ENCODE data around the gene GPRASP3.

The GPRASP3 gene

DNA sequence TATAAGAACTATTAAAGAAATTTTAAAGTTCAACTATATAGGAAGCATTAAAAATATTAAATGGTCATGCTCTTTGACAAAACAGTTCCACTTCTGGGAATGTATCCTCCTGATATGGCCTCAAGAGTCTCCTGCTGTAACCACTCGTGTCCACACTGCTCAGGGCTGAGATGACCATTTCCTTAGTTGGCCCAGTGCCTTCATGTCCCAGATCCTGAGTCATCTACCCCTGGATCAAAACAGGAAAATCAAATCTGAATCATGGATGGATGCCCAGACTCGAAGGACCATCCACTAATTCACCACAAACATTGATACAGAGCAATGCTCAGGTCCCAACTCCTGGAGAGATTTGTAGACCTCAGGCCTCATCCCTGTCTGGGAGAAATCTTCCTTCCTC lies 44.7 kb downstream of the GPRASP3 start:
- no peak for DNase-seq

DNA sequence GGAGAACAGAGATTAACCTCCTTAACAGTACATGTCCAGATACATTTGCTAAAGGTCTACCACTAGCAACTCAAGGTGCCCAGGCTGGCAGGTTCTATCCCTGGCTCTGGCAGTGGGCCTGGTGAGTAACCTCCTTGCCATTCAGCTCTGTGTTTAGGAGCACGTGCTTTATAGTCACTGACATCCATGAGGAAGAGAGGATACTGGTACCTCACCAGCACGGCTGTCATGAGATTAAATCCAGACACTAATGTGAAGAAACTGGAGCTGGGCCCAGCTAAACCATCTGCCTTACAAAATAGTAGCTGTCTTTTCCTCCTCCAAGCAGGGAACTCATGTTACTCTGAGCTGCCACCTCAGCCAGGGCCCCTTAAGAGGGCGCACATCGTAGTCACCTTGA lies 45.3 kb downstream of the GPRASP3 start:
- no peak for DNase-seq

DNA sequence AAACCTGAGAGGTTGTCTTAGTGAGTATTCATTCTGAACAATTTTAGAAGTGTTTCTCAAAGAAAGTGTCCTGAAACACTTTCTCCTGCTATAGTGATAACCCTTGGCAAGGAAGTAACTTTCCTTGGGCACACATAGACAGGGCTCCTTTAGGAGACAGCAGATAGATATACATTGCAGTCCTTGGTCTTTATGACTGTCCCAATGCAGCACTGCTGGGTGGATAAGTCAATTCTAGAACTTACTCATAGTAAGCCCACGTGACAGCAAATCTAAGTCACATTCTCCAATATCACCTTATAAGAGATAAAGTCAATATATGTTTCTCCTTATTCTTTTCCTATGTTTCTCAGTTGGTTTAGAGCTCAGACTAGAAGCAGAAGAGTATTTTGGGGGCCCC lies 46.7 kb downstream of the GPRASP3 start:
- no peak for DNase-seq

DNA sequence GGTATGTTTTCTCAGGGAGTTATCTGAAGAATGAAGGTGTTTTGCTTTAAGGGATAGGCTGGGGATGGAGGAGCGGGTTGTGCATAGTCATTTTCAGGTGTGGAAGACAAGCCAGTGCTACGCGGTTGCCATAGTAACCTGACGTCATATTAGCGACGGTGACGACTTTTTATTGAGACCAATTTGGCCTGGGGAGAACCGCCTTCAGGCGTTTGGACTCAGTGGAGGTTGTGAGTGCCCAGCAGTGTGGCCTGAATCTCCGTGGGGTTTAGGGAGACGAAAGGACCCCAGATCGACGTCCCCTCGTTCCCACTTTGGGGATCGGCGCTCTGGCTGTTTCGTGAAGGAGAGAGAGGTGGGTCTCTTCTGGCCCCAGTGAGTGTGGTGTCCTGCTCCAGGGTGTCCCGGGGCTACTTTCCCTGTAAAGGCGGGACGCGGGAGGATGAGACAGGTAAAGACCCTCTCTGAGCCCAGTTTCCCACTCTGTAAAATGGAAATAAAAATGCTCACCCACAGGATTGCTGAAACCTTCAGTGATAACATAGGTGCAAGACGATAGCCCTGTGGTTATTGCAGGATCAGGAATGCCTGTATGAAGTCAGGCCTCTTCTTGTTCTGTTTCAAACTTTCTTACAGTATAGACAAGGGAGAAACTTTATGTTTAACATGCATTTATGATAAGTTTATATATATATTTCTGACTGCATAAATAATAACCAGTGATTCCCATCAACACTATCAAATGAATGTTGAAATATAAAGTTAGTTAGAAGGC lies 48.6 kb downstream of the GPRASP3 start:
- DNase-seq = no peak

Data from NCI-H1048 (cell line).